Lower leg skin (tissue), 3 donors: ENCODE results near the gene PHLPP2.

Experiments
- CTCF ChIP-seq, 3 donors: fragments of 450-650 bp; IDR thresholded peaks; one replicate each; pipeline ENCODE4 v1.5.1; 2016; ENCODE audit warnings: antibody characterized with exemption in 3 of 3, mild to moderate bottlenecking in 3 of 3, moderate library complexity in 2 of 3
- POLR2A ChIP-seq, 2 donors: fragments of 450-650 bp; IDR thresholded peaks; one replicate each; pipeline ENCODE4 v1.6.1; 2016 to 2017; ENCODE audit warnings: antibody characterized with exemption in 2 of 2, mild to moderate bottlenecking in 1 of 2, moderate library complexity in 1 of 2

DNA sequence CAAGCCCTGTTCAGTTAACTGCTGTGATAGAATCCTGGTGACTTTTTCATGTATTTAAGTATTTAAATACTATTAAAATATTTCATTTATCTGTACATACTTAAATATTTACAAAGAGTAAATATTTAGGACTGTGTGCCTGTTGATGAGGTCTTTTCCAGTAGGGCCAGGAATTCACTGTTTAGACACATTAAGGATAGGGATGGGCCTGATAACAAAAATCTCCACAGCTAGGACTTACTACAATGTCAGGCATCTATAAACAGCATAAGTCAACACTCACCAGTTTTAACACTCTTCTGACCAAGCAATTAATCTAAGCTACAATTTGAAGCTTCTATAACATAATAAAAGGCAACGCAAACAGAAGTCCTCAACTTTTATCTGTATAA, 50.9 kb downstream of the PHLPP2 start:
- no peak for TF ChIP-seq POLR2A (IDR thresholded peaks at IDR 0.05)
- no peak for TF ChIP-seq CTCF (IDR thresholded peaks at IDR 0.05)
